ENCODE data around the gene THRA. TPM values are rescaled to one million over a fixed set of nuclear protein-coding genes. Genes with fewer than 3 reads are reported as not detected.
A peak's percentile ranks its signal among the peaks of the same experiment; 100 is the strongest.

THRA gene
- total and polyA plus RNA-seq, 2 of the 8 experiments (the other 6 are each of a cell fraction or from before 2014, with no cell fraction given): 6.4 to 10.2 TPM

DNA sequence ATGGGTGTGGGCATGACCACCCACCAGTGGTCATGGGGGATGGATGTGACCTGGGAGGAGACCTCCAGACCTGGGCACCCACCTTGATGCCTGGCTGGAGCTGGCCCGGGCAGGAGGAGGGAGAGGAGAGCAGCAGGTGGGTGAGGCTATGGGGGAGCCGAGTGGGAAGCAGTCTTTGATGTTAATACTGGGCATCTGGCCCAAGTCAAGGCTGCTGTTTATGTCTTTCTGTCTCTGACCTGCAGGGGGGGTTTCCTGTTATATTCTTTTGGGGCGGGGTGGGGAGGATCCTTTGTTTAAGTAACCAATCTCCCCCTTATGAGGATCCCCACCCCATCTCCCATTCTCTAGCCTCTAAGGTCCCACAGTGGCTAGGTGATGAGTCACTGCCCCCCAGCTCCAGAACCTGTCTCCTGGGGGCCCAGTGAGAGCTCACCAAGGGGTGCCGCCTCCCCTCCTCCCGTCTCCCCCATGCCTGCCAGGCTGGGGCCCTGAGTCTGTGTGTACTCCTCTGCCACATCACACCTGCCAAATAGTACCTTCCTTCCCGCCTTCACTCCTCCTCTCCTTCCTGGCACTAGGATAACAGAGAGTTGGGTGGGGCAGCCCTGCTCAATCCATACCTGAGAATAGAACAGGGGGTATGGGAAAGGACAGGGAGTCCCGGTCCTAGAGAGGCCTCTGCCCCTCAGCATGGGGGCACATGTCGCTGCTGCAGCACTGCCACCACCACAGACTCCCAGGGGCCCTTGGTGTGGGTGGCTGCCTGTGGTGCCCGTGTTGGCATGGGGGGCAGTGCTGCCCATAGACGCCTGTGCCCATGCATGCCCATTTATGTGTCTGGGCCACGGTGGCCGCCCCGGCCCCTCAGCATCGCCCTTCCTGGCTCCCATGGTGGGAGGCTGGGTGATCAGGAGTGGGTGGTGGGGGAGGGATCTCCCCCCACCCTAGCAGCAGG is 7.3 kb downstream of the THRA start:
- peak overlapping the region; percentile 90 for H4K91ac ChIP-seq (replicated peaks; ENCODE audit: insufficient read length, low read length)
- peak overlapping the region; percentile 90 for H2BK15ac ChIP-seq (ENCODE audit: low read length)
- no peak overlapping the region; the same call in 1 of the 2 replicates for H4K8ac ChIP-seq (ENCODE audit: extremely low read depth, insufficient read depth, low read length)
- no peak overlapping the region for H3K56ac ChIP-seq (replicated peaks; ENCODE audit: insufficient read length, low read depth, low read length)
- ChIA-PET CTCF (ENCODE audit: partially characterized antibody) (interaction anchor here (0.7 to 38.4 kb wide), 13 partner anchors 7 to 225 kb away, joined by 3 to 876 read pairs (median 6); partner anchors contain the start of genes CSF3, MED24 and THRA), POLR2A (ENCODE audit: partially characterized antibody) (interaction anchor here (0.7 to 2.7 kb wide), 12 partner anchors 12 to 378 kb away, joined by 3 to 11 read pairs (median 4); partner anchors contain the start of genes MED24 and NR1D1)
- H3K4me1 ChIP-seq (replicated peaks in 1 of 4; ENCODE audit: control insufficient read depth in 3 of 4, insufficient read depth in 4 of 4, low read length in 3 of 4): peaks cover 25 to 56% (median 45%) of the 10 kb centered on the region in 4 experiments
- H2BK5ac ChIP-seq (ENCODE audit: low read depth, low read length): peak overlapping the region; percentile 75; the same call in 1 of the 2 replicates
- no peak overlapping the region for H3K9ac ChIP-seq (replicated peaks in 1 of 4; ENCODE audit: extremely low read depth in 1 of 4, low read depth in 3 of 4, low read length in 3 of 4)
- peaks cover 10% of the 10 kb centered on the region; the same call in 1 of the 2 replicates for H3K79me1 ChIP-seq (ENCODE audit: low read depth, low read length)
- H2BK120ac ChIP-seq (replicated peaks; ENCODE audit: low read depth, low read length): peak overlapping the region; percentile 24
- no peak overlapping the region for H2AFZ ChIP-seq (ENCODE audit: low read length)
- H3K14ac ChIP-seq (ENCODE audit: insufficient read length): no peak overlapping the region
- DNase-seq (ENCODE audit: low read depth in 1 of 2, low spot score in 2 of 2): no peak
- no peak for TF ChIP-seq RAD21 (IDR thresholded peaks at IDR 0.05 in 1 of 2, conservative IDR thresholded peaks at IDR 0.05 in 1 of 2; ENCODE audit: low read depth in 2 of 2, low read length in 2 of 2)
- peak overlapping the region; percentile 60 for H3K18ac ChIP-seq (ENCODE audit: extremely low read depth, low read length)
- peaks cover 0 to under 1% (median 0%) of the 10 kb centered on the region in 4 experiments; a peak in 2 of 7 replicates for H3K27me3 ChIP-seq (replicated peaks in 1 of 4; ENCODE audit: control insufficient read depth in 3 of 4, extremely low read depth in 1 of 4, insufficient read depth in 3 of 4, low read length in 3 of 4)
- peak overlapping the region; percentile 96; the same call in 1 of the 2 replicates for H2BK12ac ChIP-seq (ENCODE audit: low read depth, low read length)
- no peak overlapping the region for H3K23ac ChIP-seq (ENCODE audit: insufficient read length)
- peak overlapping the region; percentile 41 for H4K5ac ChIP-seq (ENCODE audit: insufficient read length, low read depth, low read length)
- no peak for FAIRE-seq
- peak overlapping the region; percentile 59; the same call in 1 of the 2 replicates for H2AK5ac ChIP-seq (ENCODE audit: low read depth, low read length)
- H3K4ac ChIP-seq (replicated peaks; ENCODE audit: insufficient read length, low read depth, low read length): peak overlapping the region; percentile 49
- WGBS, 2 experiments (ENCODE audit: extremely low coverage in 1 of 2, insufficient coverage in 1 of 2, insufficient read length in 1 of 2, insufficient replicate concordance in 2 of 2, low coverage in 1 of 2, low lambda C conversion rate in 2 of 2, missing lambda C conversion rate in 1 of 2): 64% methylated on average over 14 of the region's 14 CpGs; no CpG with 5 or more reads in 1 of the 2 experiments
- H3K27ac ChIP-seq (ENCODE audit: low read depth, low read length): no peak overlapping the region
- H3K9me3 ChIP-seq (ENCODE audit: insufficient read depth in 2 of 2, low read depth in 1 of 2, low read length in 1 of 2): no peaks in the 10 kb centered on the region
- H3K23me2 ChIP-seq (ENCODE audit: low read depth, low read length): peaks cover 4% of the 10 kb centered on the region
- H2BK20ac ChIP-seq (ENCODE audit: low read length): peak overlapping the region; percentile 90
- no peaks in the 10 kb centered on the region for H3K36me3 ChIP-seq (ENCODE audit: control insufficient read depth in 2 of 4, insufficient read depth in 4 of 4, low read length in 3 of 4)
- no peaks in the 10 kb centered on the region for H4K20me1 ChIP-seq (replicated peaks in 1 of 2; ENCODE audit: control insufficient read depth in 1 of 2, insufficient read depth in 2 of 2, low read length in 2 of 2)
- peak overlapping the region in 2 of 4 experiments; percentile 2 to 25; a peak in 1 of 8 replicates for H3K4me3 ChIP-seq (ENCODE audit: extremely low read depth in 1 of 4, insufficient read depth in 2 of 4, low read depth in 3 of 4, low read length in 4 of 4)
- H3K79me2 ChIP-seq (ENCODE audit: control insufficient read depth in 1 of 2, insufficient read depth in 2 of 2, low read length in 2 of 2): no peaks in the 10 kb centered on the region
- peak overlapping the region; percentile 50 to 75 for H3K4me2 ChIP-seq (ENCODE audit: insufficient read depth in 1 of 2, low read depth in 2 of 2, low read length in 2 of 2)

Data from H1 (cell line).